GM12878 (cell line): Measurements from ENCODE around the gene GSTM2. TPM values are rescaled to one million over a fixed set of nuclear protein-coding genes. Genes with fewer than 3 reads are reported as not detected.
"Not testable (repeated sequence)": the region's sequence is repeated elsewhere in the genome, so short reads cannot be mapped to it uniquely, and the experiment has no call there.

Experiments used
- ATAC-seq: fragments of 200-7000 bp; cut with Tn5 transposase; 3 replicates; pipeline ENCODE4 v1.9.1; 2020; ENCODE audit warnings: mild to moderate bottlenecking, moderate library complexity
- BruUV-seq: library from RNA; stranded (reverse); fragments of 400-500 nt; replicated peaks from 2 replicates; lab custom pipeline; 2021; lab: Mats Ljungman, UMichigan
- CTCF ChIA-PET: fragments of 300-600 bp; sonication (Branson Sonifier 250); formaldehyde crosslinking; extraction: SDS; loops from one replicate; lab custom pipeline; 2021; ENCODE audit warnings: inconsistent platforms; lab: Yijun Ruan, JAX
- POLR2A ChIA-PET: fragments of 350-600 bp; formaldehyde crosslinking; extraction: SDS; loops from one replicate; lab custom pipeline; 2021; ENCODE audit warnings: inconsistent platforms; lab: Charles Lee
- RAD21 ChIA-PET: fragments of 300-600 bp; sonication (Branson Sonifier 250); formaldehyde crosslinking; loops from one replicate; lab custom pipeline; 2023; ENCODE audit warnings: antibody characterized with exemption; ENCODE audit not compliant: unreplicated experiment; lab: Charles Lee
- SMC1A ChIA-PET: fragments of 300-600 bp; sonication (Branson Sonifier 250); formaldehyde crosslinking; loops from one replicate; lab custom pipeline; 2023; ENCODE audit not compliant: unreplicated experiment, uncharacterized antibody; lab: Charles Lee
- DNase-seq: peaks from one replicate; pipeline ENCODE4 v3.0.0-alpha.2; 2011; ENCODE audit warnings: low read depth, low spot score
- FAIRE-seq: peaks from 3 replicates; lab custom pipeline; 2011; peaks lifted over from hg19 to GRCh38; lab: Jason Lieb, UNC
- H2AFZ ChIP-seq: 2 replicates; pipeline ENCODE4 v1.6.0; 2011; ENCODE audit warnings: low read depth, low read length, control low read depth; ENCODE audit not compliant: control insufficient read depth
- H3K27ac ChIP-seq: 2 replicates; pipeline ENCODE4 v1.5.1; 2011; ENCODE audit warnings: control low read depth; ENCODE audit not compliant: control insufficient read depth, insufficient read depth
- H3K27me3 ChIP-seq, 2 experiments: replicated peaks in 1 of 2; 2 replicates each; pipeline versions ENCODE4 v1.6.0 to v1.6.1; 2011; ENCODE audit warnings: low read length in 1 of 2; ENCODE audit not compliant: control insufficient read depth in 2 of 2, insufficient read depth in 2 of 2
- H3K36me3 ChIP-seq, 2 experiments: 2 replicates each; pipeline ENCODE4 v1.5.1; 2011; ENCODE audit warnings: low read length in 1 of 2; ENCODE audit not compliant: control insufficient read depth in 2 of 2, insufficient read depth in 2 of 2
- H3K4me1 ChIP-seq: 2 replicates; pipeline ENCODE4 v1.6.1; 2011; ENCODE audit warnings: mild to moderate bottlenecking, low read length, moderate library complexity, mixed read lengths; ENCODE audit not compliant: control insufficient read depth, insufficient read depth
- H3K4me2 ChIP-seq: 2 replicates; pipeline ENCODE4 v1.6.0; 2011; ENCODE audit warnings: control low read depth; ENCODE audit not compliant: control insufficient read depth, insufficient read depth
- H3K4me3 ChIP-seq: fragments of 200-600 bp; sonication (generic); 2 replicates; pipeline ENCODE4 v1.5.1; 2016
- H3K79me2 ChIP-seq: 2 replicates; pipeline ENCODE4 v1.6.0; 2011; ENCODE audit warnings: low read length; ENCODE audit not compliant: control insufficient read depth, insufficient read depth
- H3K9ac ChIP-seq: 2 replicates; pipeline ENCODE4 v1.8.0; 2011; ENCODE audit warnings: low read length, control low read depth, mixed read lengths; ENCODE audit not compliant: control insufficient read depth, insufficient read depth
- H3K9me3 ChIP-seq: replicated peaks from 3 replicates; pipeline ENCODE4 v1.5.1; 2011; ENCODE audit warnings: mild to moderate bottlenecking, low read length; ENCODE audit not compliant: control insufficient read depth, insufficient read depth
- H4K20me1 ChIP-seq: 2 replicates; pipeline ENCODE4 v1.6.0; 2011; ENCODE audit not compliant: control insufficient read depth, insufficient read depth
- IKZF1 ChIP-seq: fragments of 450-650 bp; conservative IDR thresholded peaks from 2 replicates; pipeline ENCODE4 v1.6.1; 2017; ENCODE audit warnings: antibody characterized with exemption, mild to moderate bottlenecking
- TCF12 ChIP-seq: IDR thresholded peaks from 2 replicates; pipeline ENCODE4 v1.6.1; 2011; ENCODE audit warnings: low read depth, mild to moderate bottlenecking, low read length
- WGBS: methylation state at CpG from one replicate; pipeline ENCODE4 v1.1.6; 2016; ENCODE audit warnings: low lambda C conversion rate; ENCODE audit not compliant: insufficient replicate concordance, insufficient coverage; ENCODE audit errors: missing lambda C conversion rate; 5-methylcytosine and 5-hydroxymethylcytosine counted together
- in situ Hi-C: fragments of 300-500 bp; cut with MboI; formaldehyde crosslinking; loops from 9 replicates; pipeline ENCODE4 v1.14.3; 2018; ENCODE audit warnings: mixed read lengths
- intact Hi-C: fragments of 100-400 bp; cut with micrococcal nuclease; formaldehyde crosslinking; loops from one replicate; pipeline ENCODE4 v1.14.2; 2022; ENCODE audit not compliant: unreplicated experiment
- polyA plus RNA-seq, 11 experiments: library from polyadenylated mRNA; depleted of rRNA in 4 of 11; unstranded in 6 of 11; stranded (reverse) in 5 of 11; fragments of >200 nt; fragmentation: Nextera tagmentation in 4 of 11; fragmentation: Illumina TruSeq in 1 of 11; extraction: Ambion mirVana in 4 of 11; extraction: Trizol in 1 of 11; gene quantifications; 1 replicate in 1 of 11; 2 replicates in 10 of 11; pipeline versions ENCODE4 v1.2.1 to v1.2.3, GENCODE V29; 2011 to 2016; ENCODE audit warnings: inconsistent platforms in 2 of 11, missing spikeins in 2 of 11, low read depth in 1 of 11
- total RNA-seq, 4 experiments: library from RNA; depleted of rRNA in 3 of 4; stranded (reverse); fragments of >200 nt in 3 of 4; fragmentation: Illumina TruSeq in 1 of 4; extraction: Trizol in 1 of 4; gene quantifications; 2 replicates each; pipeline versions ENCODE4 v1.2.1 to v1.2.3, GENCODE V29; 2013 to 2021
- TF ChIP-seq, protein P1 (sequence below): fragments of 450-650 bp; IDR thresholded peaks from 2 replicates; pipeline ENCODE4 v1.6.1; 2017; ENCODE audit warnings: mild to moderate bottlenecking, moderate library complexity

The GSTM2 gene
- total and polyA plus RNA-seq, 10 of the 15 experiments (the other 5 are each of a cell fraction or from before 2014, with no cell fraction given): 8.3 to 32.3 (median 20.2) TPM

DNA sequence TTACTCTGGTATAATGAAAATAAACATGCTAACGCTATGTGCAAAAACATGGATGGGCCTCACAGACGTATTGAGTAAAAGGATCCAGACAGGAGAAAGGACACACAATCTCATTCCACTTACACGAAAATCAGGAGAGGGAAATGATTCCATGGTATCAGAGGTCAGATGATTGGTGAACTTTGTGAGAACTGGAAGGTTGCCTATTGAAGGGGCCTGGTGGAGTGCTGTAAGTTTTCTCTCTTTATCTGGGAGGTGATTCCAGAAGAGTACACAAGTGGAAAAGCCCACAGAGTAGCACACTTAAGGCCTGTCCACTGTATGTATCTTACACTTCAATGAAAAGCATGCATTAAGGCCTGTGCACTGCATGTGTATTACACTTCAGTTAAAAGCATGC, 9.6 kb downstream of the GSTM2 start (continued):
- TF ChIP-seq, protein P1, sequence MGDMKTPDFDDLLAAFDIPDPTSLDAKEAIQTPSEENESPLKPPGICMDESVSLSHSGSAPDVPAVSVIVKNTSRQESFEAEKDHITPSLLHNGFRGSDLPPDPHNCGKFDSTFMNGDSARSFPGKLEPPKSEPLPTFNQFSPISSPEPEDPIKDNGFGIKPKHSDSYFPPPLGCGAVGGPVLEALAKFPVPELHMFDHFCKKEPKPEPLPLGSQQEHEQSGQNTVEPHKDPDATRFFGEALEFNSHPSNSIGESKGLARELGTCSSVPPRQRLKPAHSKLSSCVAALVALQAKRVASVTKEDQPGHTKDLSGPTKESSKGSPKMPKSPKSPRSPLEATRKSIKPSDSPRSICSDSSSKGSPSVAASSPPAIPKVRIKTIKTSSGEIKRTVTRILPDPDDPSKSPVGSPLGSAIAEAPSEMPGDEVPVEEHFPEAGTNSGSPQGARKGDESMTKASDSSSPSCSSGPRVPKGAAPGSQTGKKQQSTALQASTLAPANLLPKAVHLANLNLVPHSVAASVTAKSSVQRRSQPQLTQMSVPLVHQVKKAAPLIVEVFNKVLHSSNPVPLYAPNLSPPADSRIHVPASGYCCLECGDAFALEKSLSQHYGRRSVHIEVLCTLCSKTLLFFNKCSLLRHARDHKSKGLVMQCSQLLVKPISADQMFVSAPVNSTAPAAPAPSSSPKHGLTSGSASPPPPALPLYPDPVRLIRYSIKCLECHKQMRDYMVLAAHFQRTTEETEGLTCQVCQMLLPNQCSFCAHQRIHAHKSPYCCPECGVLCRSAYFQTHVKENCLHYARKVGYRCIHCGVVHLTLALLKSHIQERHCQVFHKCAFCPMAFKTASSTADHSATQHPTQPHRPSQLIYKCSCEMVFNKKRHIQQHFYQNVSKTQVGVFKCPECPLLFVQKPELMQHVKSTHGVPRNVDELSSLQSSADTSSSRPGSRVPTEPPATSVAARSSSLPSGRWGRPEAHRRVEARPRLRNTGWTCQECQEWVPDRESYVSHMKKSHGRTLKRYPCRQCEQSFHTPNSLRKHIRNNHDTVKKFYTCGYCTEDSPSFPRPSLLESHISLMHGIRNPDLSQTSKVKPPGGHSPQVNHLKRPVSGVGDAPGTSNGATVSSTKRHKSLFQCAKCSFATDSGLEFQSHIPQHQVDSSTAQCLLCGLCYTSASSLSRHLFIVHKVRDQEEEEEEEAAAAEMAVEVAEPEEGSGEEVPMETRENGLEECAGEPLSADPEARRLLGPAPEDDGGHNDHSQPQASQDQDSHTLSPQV: no peak
- TF ChIP-seq TCF12 (no peak), IKZF1 (no peak)
- TF ChIP-seq, all 136 proteins: peak for 0

DNA sequence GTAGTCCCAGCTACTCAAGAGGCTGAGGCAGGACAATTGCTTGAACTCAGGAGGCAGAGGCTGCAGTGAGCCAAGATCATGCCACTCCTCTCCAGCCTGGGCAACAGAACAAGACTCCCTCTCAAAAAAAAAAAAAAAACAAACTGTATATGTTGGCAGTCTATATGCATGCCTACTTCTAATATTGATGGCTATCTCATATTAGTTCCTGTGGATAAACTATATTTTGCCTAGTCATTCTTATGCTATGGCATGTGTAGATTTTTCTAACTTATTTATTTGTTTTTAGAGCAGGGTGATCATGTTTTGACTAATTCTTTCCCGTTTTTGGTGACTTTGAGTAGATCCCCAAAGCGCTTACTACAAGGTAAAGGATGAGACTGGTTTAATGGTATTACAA, 10.8 kb downstream of the GSTM2 start:
- WGBS: 50% methylated on average over 2 of the region's 2 CpGs
- CTCF ChIA-PET: interaction anchor here (0.6 kb wide), 1 partner anchor 39 kb away, joined by 3 read pairs; no protein-coding TSS in a partner anchor

DNA sequence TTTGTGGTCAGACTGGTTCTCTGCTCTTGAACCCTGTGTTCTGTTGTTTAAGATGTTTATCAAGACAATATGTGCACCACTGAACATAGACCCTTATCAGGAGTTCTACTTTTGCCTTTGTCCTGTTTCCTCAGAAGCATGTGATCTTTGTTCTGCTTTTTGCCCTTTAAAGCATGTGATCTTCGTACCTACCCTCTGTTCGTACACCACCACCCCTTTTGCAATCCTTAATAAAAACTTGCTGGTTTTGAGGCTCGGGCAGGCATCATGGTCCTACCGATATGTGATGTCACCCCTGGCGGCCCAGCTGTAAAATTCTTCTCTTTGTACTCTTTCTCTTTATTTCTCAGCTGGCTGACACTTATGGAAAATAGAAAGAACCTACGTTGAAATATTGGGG, 16.9 kb downstream of the GSTM2 start:
- SMC1A ChIA-PET: not testable (repeated sequence)

More for the DNA sequence above, 10.8 kb downstream of the GSTM2 start:
- DNase-seq, H3K4me3 ChIP-seq, H3K79me2 ChIP-seq, RAD21 ChIA-PET, H2AFZ ChIP-seq, intact Hi-C loops, H3K36me3 ChIP-seq, in situ Hi-C loops, H4K20me1 ChIP-seq, H3K9ac ChIP-seq, H3K27me3 ChIP-seq, ATAC-seq, H3K27ac ChIP-seq, FAIRE-seq, POLR2A ChIA-PET, BruUV-seq, H3K9me3 ChIP-seq, H3K4me2 ChIP-seq, SMC1A ChIA-PET, H3K4me1 ChIP-seq: not testable (repeated sequence)

DNA sequence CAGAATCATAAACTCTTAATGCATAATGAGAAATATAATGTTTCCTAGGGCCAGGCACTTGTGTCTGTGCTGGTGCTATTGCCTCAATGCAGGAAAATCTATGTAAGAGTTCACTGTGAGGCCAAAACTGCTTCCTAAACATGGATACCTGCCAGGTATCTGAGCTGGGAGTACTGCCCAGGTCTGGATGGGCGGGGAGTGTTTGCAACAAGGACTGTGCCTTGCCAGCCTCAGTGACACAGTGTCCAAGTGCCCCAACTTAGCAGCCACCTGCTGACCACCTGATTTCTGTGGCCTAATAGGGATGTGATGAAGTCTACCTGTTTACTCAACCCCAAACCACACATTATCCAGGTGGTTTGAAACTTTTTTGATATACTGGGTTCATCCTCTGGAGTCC, 17.5 kb downstream of the GSTM2 start:
- H4K20me1 ChIP-seq, H3K9me3 ChIP-seq, SMC1A ChIA-PET, ATAC-seq, DNase-seq, H3K27me3 ChIP-seq, H3K4me2 ChIP-seq, H3K4me3 ChIP-seq, H3K9ac ChIP-seq, H3K27ac ChIP-seq, RAD21 ChIA-PET, H3K36me3 ChIP-seq, H3K4me1 ChIP-seq, H3K79me2 ChIP-seq, FAIRE-seq, BruUV-seq, H2AFZ ChIP-seq, POLR2A ChIA-PET, in situ Hi-C loops: not testable (repeated sequence)
- WGBS: no CpG with 5 or more reads among the region's 1 CpG
- CTCF ChIA-PET: interaction anchor here (1.1 kb wide), 1 partner anchor 30 kb away, joined by 3 read pairs; the partner anchor contains the start of gene GSTM4
- intact Hi-C loops: loop anchor here (5.0 kb wide), 1 partner anchor 43 kb away; no protein-coding TSS in a partner anchor

More for the DNA sequence above, 16.9 kb downstream of the GSTM2 start:
- H3K4me3 ChIP-seq, H2AFZ ChIP-seq, ATAC-seq, BruUV-seq, H3K4me1 ChIP-seq, H3K9ac ChIP-seq, in situ Hi-C loops, H3K9me3 ChIP-seq, RAD21 ChIA-PET, POLR2A ChIA-PET, FAIRE-seq, H3K36me3 ChIP-seq, H3K79me2 ChIP-seq, H3K27ac ChIP-seq, H3K4me2 ChIP-seq, H3K27me3 ChIP-seq, H4K20me1 ChIP-seq, DNase-seq: not testable (repeated sequence)
- intact Hi-C loops: loop anchor here (5.0 kb wide), 1 partner anchor 42 kb away; no protein-coding TSS in a partner anchor
- WGBS: 88% methylated on average over 6 of the region's 6 CpGs
- CTCF ChIA-PET: interaction anchor here (1.1 kb wide), 1 partner anchor 29 kb away, joined by 3 read pairs; the partner anchor contains the start of gene GSTM4
